ENCODE measurements around the gene CEBPG.

GRCh38 chr19:33390908-33391630 lies 17.6 kb downstream of the CEBPG start:
- TF ChIP-seq CTCF (conservative IDR thresholded peaks at IDR 0.05 in 1 of 2, IDR thresholded peaks at IDR 0.05 in 1 of 2; ENCODE audit: low read depth in 1 of 2, low read length in 2 of 2) = no peak
- no peak for TF ChIP-seq EZH2 (IDR thresholded peaks at IDR 0.05; ENCODE audit: low read length, missing control alignments)

All from fibroblast of lung (primary cell).